ENCODE measurements around the gene F2R.
"Not testable (repeated sequence)": the region's sequence is repeated elsewhere in the genome, so short reads cannot be mapped to it uniquely, and the experiment has no call there.

Gene F2R

DNA sequence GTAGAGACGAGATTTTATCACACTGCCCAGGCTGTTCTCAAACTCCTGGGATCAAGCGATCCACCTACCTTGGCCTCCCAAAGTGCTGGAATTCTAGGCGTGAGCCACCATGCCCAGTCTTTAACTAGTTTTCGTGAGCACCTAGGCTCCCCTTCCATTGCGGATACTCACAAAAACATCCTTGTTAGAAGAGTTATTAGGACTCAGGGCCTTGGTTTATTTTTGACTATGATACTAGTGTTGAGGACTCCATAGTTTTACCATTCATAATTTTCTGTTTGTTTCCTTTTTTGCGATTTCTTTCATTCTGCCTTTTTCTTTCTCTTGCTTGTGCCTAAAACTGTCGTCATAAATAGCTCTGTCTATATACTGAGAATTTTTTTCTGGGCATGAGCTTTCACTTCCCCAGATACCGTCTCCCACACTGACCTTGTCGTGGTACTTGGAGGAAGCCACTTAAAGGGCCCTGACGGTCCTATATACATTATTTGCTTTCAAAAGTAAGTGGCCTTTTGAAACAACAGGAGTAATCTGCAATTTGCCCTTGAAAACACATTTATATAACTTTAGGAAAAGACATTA, 5.2 kb downstream of the F2R start:
- DNase-seq, result no peak

- no peak for DNase-seq
Measured at GRCh38 chr5:76723266-76723665, 7.3 kb downstream of the F2R start.

GRCh38 chr5:76723906-76724305, 8.0 kb downstream of the F2R start:
- no peak for DNase-seq

DNA sequence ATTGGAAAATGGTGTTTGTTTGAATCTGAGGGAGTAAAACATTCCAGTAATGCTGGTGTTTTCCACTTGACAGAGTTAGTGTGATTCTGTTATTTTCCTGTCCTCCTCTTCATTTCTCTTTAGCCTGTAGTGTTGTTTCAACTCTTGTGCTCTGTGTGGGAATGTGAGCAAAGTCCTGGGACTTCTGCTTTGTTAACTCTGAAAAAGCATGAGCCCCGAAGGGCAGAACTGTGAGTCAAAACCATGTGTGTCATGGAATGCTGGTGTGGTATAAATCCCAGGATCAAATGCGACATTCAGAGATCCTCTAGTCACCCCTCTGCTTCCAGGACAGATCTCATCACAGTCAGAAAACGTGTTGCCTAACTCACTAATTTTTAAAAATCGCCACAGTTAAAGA, 8.9 kb downstream of the F2R start:
- DNase-seq, result peak; percentile 75

DNA sequence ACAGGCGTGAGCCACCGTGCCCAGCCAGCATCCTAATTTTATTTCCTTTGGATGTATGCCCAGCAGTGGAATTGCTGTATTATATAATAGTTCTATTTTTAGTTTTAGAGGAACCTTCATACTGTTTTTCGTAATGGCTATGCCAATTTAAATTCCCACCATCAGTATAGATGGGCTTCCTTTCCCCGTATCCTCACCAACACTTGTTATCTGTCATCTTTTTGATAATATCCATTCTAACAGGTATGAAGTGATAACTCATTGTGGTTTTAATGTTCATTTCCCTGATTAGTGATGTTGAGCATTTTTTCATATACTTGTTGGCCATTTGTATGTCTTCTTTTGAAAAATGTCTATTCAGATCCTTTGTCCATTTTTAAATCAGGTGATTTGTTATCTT, 13.0 kb downstream of the F2R start:
- DNase-seq, result no peak

- no peak for DNase-seq
Measured at GRCh38 chr5:76729373-76730290, 13.7 kb downstream of the F2R start.

- DNase-seq, result no peak
Measured at GRCh38 chr5:76732405-76733048, 16.6 kb downstream of the F2R start.

DNA sequence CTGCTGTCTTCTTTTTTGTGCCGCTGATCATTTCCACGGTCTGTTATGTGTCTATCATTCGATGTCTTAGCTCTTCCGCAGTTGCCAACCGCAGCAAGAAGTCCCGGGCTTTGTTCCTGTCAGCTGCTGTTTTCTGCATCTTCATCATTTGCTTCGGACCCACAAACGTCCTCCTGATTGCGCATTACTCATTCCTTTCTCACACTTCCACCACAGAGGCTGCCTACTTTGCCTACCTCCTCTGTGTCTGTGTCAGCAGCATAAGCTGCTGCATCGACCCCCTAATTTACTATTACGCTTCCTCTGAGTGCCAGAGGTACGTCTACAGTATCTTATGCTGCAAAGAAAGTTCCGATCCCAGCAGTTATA, 17.1 kb downstream of the F2R start:
- DNase-seq, result no peak

DNA sequence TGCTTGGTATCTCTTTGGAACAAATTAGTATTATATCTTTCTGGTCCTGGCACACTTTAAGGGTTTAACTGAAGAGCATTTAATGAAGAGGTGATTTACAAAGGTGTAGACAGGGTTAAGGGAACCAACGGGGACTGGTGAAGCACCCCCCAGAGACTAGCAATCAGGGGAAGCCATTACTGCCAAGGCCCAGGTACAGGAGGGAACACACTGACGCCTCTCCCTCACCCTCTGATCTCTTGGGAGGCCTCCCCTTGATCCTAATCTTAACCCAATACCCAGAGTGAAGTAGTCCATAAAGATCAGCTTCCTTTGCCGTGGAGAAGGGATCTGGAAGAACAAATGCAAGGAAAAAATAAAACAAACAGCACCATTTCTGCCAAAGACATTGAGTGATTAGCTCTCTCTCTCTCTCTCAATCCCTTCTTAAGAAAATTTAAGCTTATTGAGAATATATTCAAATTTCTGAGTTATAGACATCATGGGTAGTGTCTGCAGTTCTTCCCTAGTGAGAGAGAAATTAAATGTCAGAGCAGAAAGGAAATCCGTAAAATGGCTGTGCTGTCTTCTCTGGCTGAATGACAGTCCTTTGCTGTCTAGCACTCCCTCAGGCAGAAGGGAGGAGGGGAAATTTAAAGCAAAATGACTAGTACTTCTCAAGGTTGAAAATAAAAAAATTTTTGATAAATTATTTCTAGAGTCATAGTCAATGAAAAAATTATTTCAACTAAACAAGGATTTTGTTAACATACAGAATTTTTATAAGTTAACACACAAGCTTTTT, 20.0 kb downstream of the F2R start:
- no peak for DNase-seq

GRCh38 chr5:76736679-76737556, 21.0 kb downstream of the F2R start:
- no peak for DNase-seq

- DNase-seq, result no peak
Measured at GRCh38 chr5:76737846-76738245, 21.9 kb downstream of the F2R start.

GRCh38 chr5:76741506-76741905, 25.6 kb downstream of the F2R start:
- not testable (repeated sequence) for DNase-seq

GRCh38 chr5:76742583-76742982, 26.7 kb downstream of the F2R start:
- peak; percentile 27 for DNase-seq

DNA sequence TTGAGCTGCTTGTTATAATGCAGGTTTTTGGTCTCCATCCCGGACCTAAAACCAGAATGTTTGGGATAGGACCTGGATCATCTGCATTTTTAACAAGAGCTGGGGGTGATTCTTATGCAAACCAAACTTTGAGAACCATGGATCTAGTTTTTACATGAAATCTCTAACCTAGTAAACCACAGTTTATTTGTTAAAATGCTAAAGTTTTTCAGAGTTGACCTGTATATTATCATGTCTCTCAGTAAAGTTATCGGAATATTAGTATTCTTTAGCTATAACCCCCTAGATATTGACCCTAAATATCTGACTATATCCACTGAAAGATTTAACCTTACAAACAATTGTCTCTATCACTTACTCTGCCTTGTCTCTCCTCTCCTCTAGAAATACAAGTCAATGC, 28.7 kb downstream of the F2R start:
- no peak for DNase-seq

DNA sequence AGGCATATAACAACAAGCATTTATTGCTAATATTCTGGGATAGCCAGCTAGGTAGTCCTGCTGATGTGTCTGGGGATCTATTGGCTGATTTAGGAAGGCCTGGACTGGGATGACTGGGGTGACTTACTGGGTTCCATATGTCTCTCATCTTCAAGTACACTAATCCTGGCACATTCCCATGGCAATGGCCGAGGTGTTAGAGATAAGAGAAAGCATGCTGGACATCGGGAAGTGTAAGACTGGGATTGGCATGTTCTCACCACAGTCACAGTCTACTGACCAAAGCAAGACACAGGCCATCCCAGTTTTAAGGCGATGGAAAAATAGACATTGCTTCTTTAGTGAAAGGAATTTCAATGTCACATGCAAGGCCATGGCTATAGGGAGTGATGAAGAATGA, 29.7 kb downstream of the F2R start:
- no peak for DNase-seq

GRCh38 chr5:76746677-76747076, 30.8 kb downstream of the F2R start:
- no peak for DNase-seq

- DNase-seq, result no peak
Measured at GRCh38 chr5:76747706-76748105, 31.8 kb downstream of the F2R start.

GRCh38 chr5:76751291-76751690, 35.4 kb downstream of the F2R start:
- no peak for DNase-seq

DNA sequence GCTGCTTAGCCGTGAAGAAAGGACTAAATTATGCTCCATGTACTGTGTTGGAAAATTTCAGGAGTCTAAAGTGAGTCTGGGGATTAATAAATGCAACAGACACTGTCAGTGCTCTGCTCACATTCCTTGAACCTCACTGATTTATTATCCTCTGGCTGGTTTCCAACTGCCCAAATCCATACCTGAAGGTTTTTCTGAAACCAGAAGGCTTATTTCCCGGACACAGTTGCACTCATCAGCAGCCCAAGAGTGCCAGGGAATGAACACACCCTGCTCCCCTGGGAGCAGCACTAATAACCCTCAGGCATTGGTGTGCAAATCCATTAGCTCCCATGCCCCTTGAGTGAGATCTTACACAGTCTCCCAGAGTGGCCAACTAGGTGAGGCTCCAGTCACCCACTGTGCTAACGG, 38.7 kb downstream of the F2R start:
- no peak for DNase-seq

DNA sequence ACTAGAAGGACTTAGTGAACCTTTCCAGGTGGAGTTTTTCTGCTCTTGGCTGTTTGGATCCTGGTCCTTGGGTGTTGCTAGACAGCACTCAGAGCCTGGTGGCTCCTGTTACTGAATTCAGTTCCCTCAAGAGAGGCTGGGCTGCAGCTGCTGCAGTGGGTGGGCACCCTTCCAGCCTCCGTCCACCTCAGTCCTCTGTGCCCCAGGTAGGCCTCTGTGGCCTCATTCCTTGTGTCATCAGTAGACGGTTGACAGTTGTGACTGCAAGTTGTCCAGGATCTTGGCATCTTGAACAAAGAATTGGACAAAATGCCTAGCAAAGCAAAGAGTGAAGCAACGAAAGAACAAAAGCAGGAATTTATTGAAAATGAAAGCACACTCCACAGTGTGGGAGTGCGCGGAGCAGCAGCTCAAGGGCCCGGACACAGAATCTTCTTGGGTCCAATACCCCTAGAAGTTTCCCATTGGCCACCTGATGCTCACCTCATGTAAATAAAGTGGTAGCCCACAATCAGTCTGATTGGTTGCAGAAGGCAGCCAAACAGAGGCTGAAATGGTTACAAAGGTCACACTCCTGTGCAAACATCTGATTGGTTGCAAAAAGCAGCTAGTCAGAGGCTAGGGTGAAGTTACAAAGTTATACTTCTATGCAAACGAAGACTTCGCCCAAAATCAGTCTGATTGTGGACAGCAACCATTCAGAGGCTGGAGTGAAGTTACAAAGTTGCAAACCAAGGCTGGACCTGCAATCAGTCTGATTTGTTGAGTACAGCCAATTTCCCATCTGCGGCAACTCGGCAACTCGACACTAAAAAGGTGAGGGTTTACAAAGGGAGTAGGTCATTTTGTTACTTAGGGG, 40.1 kb downstream of the F2R start:
- no peak for DNase-seq

DNA sequence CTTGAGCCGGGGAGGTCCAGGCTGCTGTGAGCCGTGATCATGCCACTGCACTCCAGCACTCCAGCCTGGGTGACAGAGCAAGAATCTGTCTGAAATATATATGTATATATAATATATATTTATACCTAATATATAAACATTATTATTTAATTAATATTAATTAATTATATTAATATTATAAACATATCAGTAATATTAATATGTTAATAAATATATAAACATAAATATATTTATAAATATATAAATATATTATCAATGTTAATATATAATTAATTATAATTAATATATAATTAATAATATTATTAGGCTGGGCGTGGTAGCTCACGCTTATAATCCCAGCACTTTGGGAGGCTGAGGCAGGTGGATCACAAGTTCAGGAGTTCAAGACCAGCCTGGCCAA, 41.1 kb downstream of the F2R start:
- no peak for DNase-seq

All from fibroblast of skin of scalp (primary cell).